ENCODE data around the gene SOX13.

DNA sequence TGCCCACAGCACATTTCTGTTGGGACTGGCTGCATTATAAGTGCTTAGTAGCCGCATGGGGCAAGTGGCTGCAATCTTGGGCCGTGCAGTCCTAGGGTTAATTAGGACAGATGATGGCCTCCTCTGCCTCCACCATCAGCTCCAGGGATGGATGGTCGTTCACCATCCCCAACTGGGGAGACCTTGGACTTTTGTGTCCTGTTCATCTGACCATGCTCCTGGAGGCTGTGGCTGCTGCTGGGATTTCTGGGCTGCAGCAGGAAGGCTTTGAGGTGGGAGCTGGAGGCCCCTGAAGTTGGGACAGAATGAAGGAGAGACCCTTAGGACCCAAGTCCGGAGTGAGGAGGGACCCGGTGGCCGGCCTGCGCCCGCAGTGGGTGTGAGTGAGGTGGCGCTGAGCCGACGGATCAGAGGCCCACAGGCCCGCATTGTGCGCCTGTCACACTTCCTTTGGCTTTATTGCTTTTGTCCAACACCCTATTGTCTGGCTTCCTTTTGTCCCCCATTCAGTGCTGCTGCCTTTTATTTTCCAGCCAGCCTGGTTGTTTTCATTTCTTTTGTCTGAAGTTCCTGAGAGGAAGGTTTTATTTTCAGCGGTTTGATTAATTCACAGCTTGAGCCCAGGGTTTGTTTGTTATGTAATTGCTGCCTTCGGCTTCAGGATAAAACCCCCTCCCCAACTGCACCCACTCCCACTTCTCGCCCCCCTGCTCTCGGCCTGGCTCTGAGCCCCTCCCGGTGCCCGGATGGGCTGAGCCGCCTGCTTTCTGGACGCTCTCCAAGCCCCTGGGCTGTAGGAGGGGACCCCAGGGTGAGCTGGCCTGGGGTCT is 35.6 kb downstream of the SOX13 start:
- TF ChIP-seq CHD1 (IDR thresholded peaks at IDR 0.05; ENCODE audit: low read length) (no peak), POLR2AphosphoS5 (IDR thresholded peaks at IDR 0.05; ENCODE audit: control insufficient read depth, insufficient read depth, low read depth, low read length) (no peak), ZBED1 (IDR thresholded peaks at IDR 0.05) (no peak)
- TF ChIP-seq, protein P1, sequence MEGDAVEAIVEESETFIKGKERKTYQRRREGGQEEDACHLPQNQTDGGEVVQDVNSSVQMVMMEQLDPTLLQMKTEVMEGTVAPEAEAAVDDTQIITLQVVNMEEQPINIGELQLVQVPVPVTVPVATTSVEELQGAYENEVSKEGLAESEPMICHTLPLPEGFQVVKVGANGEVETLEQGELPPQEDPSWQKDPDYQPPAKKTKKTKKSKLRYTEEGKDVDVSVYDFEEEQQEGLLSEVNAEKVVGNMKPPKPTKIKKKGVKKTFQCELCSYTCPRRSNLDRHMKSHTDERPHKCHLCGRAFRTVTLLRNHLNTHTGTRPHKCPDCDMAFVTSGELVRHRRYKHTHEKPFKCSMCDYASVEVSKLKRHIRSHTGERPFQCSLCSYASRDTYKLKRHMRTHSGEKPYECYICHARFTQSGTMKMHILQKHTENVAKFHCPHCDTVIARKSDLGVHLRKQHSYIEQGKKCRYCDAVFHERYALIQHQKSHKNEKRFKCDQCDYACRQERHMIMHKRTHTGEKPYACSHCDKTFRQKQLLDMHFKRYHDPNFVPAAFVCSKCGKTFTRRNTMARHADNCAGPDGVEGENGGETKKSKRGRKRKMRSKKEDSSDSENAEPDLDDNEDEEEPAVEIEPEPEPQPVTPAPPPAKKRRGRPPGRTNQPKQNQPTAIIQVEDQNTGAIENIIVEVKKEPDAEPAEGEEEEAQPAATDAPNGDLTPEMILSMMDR (IDR thresholded peaks at IDR 0.05 in 2 of 3, conservative IDR thresholded peaks at IDR 0.05 in 1 of 3; ENCODE audit: insufficient read depth in 2 of 3, low read depth in 1 of 3, low read length in 3 of 3): no peak
- TF ChIP-seq, protein P2, sequence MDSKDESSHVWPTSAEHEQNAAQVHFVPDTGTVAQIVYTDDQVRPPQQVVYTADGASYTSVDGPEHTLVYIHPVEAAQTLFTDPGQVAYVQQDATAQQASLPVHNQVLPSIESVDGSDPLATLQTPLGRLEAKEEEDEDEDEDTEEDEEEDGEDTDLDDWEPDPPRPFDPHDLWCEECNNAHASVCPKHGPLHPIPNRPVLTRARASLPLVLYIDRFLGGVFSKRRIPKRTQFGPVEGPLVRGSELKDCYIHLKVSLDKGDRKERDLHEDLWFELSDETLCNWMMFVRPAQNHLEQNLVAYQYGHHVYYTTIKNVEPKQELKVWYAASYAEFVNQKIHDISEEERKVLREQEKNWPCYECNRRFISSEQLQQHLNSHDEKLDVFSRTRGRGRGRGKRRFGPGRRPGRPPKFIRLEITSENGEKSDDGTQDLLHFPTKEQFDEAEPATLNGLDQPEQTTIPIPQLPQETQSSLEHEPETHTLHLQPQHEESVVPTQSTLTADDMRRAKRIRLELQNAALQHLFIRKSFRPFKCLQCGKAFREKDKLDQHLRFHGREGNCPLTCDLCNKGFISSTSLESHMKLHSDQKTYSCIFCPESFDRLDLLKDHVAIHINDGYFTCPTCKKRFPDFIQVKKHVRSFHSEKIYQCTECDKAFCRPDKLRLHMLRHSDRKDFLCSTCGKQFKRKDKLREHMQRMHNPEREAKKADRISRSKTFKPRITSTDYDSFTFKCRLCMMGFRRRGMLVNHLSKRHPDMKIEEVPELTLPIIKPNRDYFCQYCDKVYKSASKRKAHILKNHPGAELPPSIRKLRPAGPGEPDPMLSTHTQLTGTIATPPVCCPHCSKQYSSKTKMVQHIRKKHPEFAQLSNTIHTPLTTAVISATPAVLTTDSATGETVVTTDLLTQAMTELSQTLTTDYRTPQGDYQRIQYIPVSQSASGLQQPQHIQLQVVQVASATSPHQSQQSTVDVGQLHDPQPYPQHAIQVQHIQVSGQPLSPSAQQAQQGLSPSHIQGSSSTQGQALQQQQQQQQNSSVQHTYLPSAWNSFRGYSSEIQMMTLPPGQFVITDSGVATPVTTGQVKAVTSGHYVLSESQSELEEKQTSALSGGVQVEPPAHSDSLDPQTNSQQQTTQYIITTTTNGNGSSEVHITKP (IDR thresholded peaks at IDR 0.05; ENCODE audit: partially characterized antibody): no peak
